Non-pigmented ciliary epithelial cell (primary cell): Measurements from ENCODE around the gene PKP4.
A peak's percentile ranks its signal among the peaks of the same experiment; 100 is the strongest.

Source experiments
- DNase-seq: peaks from one replicate; pipeline ENCODE4 v3.0.0-alpha.2; 2010; ENCODE audit warnings: low read depth

The PKP4 gene

DNA sequence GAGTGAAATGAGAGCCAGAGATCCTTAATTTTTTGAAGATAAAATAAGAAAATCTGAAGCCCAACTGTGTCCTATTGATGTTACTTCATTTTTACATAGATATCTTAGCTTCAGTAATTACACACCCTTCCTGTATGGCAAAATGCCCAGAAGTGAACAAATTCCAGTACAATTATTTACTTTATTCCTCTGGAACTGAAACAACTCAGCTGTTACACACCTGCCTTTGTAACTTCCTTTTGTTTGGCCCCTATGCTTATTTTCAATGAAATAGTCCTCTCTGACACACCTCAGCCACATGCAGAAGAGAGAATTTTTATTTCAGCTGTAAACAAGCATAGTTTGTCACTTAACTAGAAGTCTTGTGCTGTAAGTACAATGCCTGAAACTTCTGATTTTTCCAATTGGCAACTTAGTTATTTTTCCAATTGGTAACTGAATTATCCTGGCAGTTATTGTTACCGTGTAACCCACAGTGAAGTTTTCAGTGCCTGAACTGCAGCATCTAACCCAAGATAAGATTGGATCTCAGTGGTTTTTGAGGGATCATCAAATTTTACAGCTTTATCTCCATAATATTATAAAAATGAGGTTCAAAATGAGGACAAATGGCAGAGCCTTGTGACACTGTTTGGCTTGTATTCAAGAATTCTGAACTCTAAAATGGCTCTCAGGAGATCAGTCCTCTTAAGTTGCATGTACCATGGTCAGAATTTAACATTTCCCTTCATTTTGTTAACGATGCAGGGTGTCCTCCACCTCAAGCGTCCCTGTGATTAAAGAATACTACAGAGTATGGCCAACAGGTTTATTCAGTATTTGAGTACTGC is 82.6 kb downstream of the PKP4 start:
- peak; percentile 69 for DNase-seq

DNA sequence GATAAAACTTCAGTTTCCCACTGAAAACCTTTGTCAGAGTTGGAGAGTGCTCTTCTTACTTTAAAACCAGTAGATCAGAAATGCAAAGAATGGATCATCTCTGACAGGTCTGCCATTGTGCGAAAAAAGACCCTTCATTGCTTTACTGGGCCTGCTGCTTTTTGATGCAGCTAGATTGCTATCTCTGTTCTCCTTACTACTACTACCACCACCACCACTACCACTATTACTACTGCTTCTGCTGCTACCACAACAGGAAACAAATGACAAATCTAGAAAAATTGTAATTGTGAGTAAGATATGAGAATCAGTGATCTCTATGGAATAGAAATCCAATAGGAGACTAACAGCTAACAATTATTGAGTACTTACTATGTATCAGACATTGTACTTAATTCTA is 85.8 kb downstream of the PKP4 start:
- no peak for DNase-seq

DNA sequence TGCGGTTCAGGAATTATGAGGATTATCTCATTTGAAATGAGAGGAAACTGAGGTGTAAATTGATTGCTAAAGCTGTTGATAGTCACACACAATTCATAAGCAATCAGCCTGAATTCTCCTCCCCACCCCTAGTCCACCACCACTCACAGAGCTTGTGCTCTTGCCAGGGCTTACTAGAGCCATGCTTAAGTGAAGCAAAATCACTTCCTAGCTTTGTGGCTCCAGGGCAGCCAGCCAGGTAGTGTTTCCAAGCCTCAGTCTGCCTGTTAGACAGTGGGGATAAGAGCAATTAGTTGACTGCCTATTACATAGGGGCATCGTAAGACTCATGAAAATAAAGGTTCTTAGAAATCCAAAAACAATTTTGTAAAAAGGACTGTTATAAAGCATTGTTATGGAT is 87.2 kb downstream of the PKP4 start:
- no peak for DNase-seq

DNA sequence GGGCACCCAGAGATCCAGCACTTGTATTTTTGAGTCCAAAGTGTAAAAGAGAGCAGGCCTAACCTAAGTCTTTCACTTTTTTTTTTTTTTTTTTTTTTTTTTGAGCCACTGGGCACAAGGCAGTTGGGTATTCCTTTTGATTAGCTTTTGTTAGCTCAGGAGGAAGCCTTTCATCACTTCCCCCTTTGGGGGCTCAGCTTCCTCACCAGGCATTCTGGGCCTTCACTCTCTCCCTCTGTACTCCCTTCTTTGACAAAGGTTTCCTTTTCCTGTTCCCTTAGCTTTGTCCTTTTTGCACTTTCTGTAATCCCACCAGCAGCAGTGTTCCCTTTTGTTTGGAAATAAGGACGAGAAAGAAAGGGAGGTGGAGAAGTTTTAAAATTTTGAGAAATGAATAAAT is 88.2 kb downstream of the PKP4 start:
- no peak for DNase-seq

DNA sequence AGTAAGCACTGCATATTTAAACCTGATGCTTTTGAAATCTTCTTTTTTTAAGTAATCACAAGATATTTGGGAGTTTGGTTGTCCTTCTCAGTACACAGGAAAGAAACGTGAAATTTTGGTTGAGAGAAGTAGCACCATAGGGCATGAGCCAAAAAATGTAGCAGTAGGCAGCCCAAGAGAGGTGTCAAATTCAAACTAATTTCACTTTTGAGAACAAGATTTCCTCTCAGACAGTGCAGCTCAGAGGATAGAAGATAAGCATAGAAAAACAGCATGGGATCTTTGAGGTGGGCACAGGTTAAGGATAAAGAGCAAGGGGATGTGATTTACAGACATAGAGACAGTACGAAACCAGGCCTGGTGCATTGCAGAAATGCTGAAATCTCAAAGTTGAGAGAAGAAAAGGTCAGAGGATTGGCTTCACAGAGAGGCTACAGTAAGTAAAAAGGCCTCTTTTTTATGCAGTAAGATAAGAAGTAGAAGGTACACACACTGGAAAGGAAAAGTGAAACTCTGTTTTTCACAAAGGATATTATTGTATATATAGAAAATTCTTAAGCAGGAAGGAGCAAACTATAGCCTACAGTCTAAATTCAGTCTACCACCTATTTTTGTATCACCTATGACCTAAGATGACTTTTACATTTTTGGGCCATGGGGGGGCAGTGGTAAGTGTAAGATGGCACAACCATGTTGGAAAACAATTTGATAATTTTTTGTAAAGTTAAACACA is 89.8 kb downstream of the PKP4 start:
- DNase-seq: no peak

DNA sequence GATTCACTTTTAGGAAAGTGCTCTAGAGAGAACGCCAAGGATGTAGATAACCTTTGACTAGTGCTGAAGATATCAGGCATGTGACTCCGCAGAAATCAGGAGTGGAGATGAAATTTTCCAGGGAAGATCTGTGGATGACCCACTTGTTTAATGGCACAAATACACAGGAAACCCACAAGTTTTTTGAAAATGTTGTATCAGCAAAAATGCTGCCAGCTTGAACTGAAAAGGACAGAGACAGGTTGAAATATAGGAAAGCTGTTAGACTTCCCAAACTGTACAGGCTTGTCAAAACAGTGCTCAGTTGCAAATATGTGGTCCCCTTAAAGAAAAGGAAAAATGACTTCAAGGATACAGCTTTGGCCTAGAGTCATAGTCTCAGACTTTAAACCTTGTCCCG is 96.5 kb downstream of the PKP4 start:
- no peak for DNase-seq

DNA sequence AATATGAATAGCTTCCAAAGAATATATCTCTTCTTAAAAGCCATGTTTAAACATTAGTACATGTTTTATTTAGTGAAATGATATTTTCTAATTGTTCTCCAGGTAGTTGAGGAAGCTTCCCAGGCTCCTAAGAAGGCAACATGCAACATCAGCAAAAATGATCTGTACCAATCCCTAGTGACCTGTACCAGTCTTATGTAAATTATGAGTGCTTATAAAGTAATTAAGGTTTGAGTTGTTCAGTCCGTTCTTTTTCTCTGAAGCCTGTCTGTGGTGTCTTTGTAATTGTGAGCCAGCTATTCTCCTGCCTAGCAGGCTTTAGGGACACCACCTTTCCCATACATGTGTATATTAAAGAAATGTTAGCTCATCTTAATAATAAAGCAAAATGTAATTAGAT is 98.2 kb downstream of the PKP4 start:
- DNase-seq: no peak

DNA sequence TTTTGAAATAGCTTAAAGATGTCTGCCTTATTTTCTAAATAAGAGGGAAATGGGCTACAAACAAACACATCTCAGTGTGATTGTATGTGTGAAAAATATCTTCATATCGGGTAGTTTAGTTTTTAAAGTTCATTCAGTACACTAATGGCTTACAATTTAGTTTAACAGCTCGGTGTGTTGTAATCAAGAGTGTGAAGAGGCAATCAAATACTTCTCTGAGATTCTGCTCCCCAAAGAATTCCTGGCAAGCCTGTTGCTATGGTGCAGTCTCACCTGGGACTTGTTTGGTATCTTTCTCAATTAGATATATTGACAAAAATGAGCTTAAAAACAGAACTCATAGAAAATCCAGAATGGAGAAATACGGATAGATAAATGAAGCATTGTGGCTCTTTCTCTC is 99.4 kb downstream of the PKP4 start:
- no peak for DNase-seq

DNA sequence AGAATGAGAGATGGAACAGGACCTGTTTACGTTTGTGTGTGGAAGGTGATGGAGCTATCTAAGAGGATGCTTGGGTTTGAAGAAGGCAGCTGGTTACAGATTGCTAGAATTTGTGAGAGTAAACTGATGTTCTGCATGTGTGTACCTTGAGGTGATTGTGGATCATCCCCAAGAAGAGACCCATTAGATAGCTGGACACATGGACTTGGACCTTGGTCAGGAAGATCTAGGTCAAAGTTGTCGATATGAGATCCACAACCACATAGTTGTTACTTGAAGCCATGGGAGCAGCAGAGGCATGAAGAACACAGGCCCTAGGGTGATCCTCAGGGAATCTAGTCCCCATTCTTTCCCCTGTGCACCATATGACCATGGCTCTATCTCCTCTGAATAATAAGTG is 101.0 kb downstream of the PKP4 start:
- DNase-seq: no peak

DNA sequence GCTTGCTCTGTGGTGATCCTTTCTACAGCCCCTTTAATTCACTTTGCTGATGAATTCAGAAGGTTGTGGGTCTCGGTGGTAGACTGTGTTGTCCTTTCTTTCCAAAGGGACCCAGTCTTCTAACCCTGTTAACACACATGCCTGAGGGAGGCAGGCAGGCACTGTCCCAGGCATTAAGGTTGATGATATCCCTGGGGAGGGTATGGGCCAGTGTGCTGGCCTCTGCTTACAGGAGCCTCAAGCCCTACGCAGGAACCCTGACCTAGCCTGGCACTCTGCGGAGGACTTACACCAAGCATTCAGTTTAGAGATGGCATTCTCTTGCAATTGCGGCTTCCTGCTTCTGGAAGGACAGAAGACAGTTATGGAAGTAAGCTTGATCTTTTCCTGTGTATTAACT is 102.5 kb downstream of the PKP4 start:
- no peak for DNase-seq

DNA sequence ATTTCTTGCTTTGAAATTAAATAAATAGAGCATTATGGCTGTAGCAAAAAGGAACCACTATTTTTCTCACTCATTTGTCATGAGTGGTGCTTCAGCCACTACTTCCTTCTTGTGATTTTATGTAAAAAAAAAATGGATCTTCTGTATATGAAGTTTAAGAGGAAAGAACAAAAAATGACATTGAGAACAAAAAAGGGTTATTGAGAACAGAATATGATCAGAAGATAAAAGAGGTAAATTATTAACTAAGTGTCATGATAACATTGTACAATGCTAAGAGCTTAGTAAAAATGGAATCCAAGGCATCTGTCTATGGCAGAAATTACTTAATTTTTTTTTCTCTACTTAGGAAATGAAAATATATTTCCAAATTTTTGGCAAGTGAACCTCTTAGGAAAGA is 103.5 kb downstream of the PKP4 start:
- DNase-seq: no peak

DNA sequence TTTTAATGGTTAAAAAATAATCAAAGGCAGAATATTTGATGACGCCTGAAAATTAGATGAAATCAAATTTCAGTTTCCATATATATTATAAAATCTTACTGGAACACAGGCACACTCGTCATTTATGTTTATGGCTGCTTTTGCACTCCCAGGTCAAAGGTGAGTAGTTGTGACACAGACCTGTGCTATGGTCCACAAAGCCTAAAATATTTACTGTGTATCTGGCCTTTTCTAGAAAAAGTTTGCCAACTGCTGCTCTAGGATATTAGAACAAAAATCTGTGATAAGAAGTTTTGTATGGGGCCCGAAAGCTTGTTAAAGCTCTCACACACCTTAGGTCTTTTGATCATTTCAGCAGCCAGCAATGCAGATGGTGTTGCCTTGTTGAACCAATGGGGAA is 104.3 kb downstream of the PKP4 start:
- DNase-seq: no peak

DNA sequence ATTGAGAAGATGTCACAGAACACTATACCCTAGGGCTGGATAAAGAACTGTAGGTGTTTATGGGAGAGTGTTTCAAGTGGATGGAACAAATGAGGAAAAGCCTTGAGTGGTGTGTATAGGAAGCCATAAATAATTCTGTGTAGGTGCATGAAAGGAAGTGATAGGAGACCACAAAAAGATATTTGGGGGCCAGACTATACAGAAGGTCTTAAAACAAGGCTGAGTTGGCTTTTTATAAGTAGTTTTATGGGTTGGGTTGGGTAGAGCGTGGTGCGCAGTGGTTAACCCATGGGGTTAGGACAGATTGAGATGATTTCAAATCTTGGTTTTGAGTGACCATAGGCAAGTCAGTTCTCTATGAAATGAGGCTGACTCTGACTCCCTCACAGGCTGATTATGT is 110.5 kb downstream of the PKP4 start:
- DNase-seq: no peak

DNA sequence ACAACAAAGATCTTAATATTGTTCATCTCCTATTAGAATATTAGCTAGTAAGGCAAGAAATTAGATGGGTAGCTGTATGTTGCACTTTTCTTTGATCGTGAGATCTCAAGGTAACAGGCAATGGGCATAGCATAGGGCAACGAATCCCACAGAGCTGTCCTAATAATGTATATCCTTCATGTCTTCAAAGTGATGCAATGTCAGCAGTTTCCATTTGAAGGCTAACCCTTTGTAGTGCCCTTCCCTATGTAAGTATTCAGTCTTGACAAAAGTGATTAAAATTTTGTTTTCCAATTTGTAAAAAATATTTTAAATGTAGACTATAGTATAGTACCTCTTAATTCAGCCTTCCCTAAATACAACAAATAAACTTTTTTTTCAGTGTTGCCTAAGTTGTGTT is 112.5 kb downstream of the PKP4 start:
- DNase-seq: no peak

DNA sequence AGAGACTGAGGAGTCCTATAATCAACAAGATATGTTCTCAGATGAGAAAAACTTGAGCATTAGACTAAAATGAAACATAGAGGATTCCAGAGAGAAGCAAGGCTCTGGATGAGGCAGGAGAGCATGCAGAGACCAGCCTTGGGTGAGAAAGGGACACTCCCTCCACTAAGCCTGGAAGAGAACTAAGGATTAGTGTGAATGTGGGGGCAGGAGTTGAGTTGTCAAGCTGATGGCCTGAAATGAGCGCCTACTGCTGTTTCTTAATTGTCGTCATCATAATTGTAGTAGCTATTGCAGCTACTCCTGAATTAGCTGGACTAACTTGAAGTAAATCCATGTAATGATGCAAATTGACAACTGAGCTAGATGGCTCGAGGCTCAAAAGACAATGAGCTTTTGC is 114.1 kb downstream of the PKP4 start:
- no peak for DNase-seq

DNA sequence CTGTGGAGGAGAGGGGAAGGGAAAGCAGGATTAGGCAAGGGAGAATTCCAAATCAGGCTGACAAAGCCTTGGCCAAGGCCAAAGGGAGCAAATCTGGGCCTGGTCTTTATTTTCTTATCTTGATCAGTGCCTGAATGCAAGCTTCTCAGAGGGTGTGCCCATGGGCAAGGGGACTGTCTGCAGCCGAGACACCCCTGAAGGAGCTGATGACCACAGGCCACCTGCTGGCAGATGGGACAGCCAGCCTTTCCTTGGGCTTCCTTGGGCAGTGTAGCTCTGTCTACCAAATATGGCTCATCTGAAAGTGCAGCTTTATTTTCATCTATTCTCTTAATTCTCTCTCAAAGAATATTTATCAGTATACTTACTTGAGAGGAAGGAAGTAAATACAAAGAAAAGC is 117.0 kb downstream of the PKP4 start:
- no peak for DNase-seq

DNA sequence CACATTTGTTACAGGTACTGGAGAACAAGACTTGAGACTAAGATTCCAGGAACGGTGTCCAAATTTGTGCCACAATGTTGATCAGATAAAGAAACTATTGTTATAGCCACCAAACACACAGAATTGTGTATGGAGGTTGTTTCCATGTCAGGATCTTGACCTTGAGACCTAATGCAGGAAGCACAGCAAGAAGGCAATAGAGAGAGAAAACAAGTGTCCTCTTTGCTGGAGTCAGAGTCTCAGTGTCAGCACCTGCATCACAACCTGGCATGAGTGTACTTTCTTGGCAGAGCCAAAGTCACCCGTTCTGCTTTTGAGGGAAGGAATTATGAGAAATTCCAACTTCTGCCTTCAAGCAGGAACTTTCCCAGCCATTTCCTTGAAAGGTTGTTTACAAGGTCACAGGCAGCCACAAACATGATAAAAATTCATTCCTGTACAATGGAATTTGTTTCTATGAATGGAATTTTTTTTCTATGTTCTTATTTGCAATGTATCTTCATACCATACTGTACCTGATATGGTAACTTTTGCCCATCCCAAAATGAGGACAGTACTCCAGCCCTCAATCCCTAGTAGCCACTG is 118.4 kb downstream of the PKP4 start:
- DNase-seq: no peak

DNA sequence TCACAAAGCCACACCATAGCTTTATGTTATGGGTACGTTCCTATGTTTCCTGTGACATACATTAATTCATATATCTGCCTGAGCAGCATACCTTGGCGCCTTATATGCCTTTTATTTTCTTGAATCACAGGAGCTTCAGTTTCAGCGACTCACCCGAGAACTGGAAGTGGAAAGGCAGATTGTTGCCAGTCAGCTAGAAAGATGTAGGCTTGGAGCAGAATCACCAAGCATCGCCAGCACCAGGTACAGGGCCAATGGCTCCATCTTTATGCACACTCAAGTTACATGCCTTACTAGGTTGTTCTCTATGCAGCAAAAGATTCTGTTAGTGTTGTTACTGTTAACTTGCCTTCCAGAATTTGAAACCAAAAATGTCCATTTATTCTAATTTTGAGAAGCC is 120.4 kb downstream of the PKP4 start:
- DNase-seq: no peak

DNA sequence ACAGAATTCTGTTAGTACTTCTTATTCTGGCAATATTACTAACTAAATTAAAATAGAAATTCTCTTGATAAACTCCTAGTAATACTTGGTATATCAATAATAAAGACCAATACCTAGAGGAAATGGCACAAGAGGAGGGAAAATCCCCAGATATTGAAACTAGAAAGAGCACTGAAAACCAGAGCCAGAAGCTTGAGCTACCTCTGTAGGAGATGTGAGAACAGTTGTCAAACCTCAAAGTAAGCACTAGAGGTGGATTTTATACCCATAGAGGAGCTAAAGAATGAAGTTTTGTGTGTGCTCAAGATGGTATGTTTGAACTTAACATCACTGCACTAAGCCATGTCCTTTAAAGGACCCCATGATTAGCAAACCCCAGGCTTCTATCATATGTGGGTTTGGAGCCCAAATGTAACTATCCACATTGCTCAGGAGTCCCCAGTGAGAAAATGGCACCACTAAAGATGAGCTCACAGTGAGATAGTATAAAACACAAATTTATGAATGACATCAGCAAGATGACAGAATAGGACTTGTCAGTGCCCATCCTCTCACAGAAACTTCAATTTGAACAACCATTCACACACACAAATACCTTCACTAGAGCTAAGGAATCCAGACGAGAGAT is 122.1 kb downstream of the PKP4 start:
- no peak for DNase-seq

DNA sequence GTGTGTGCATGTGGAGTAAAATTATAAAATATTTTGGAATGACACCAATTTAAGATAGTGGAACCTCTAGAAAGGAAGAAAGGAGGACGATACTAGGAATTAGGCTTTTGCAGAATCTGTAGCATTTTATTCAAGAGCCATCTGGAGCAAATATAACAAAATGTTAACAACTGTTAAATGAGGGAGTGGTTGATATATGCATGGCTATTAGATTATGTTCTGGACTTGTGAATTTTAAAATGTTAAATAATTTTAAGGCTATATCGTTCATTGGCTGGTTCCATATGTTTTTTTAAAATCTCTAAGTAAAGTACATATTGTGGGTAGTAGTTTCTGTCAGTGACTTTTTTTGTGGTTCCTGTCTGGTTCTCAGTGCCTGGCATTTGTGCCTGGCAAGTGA is 123.2 kb downstream of the PKP4 start:
- no peak for DNase-seq

DNA sequence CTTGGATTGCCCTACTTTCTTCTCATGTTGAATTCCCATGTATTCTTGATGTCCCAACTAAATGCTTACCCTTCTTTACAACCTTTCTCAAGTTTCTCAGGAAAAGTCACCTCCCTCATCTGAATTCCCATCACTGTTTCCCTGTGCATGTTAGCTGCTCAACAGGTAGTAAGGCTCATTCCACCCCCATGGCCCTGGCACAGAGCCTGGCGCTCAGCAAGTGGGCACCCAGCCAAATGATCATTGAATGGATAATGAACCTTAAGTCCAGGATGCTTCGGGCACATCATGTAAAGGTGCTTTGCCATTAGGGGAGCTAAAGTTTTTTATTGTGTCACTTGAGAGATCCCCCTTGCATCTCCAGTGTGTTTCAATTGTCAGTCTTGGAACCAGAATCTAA is 124.0 kb downstream of the PKP4 start:
- no peak for DNase-seq

DNA sequence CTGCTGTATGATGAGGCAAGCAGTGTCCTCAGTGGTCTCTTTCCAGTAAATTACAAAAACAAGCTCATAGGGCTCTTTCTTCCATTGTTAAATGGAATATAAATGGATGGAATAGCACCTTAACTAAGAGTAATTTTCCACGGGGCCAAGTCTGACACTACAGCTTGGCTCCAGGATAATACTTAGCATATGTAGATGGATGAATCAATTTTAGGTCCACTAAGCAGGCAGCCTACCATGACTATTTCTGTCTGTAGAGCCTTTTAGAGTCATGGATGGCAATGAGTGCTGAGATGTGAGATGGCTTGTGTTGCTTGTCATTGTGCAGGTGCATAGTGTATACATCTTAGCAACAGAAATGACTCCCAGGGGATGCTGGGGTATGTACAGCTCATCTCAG is 125.9 kb downstream of the PKP4 start:
- DNase-seq: no peak

DNA sequence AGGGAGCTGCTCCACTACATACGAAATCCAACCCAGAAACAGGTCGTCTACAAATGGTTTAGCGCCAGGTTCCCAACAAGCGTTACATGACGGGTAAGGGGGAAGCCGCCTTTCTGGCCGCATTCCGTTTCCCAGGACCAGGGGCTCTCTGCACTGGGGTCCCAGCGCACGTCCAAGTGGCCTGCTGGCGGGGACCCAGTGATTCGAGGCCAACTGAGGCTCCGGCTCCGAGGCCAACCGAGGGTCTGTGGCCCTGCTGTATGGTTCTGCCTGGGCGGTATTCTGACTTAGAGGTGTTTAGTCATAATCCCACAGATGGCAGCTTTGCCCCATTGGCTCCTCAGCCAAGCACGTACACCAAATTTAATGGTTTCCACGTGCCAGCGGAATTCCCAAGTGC is 127.2 kb downstream of the PKP4 start:
- no peak for DNase-seq
